DOHH2 (cell line): ENCODE data around the gene RPTOR.

Source experiments
- H3F3A ChIP-seq: fragments of 200-600 bp; sonication (generic), shearing (Covaris generic); 2 replicates; pipeline ENCODE4 v1.6.0; 2016; ENCODE audit warnings: antibody characterized with exemption, mild to moderate bottlenecking; ENCODE audit not compliant: control insufficient read depth, insufficient read depth
- H3K27ac ChIP-seq: fragments of 200-600 bp; sonication (generic); 2 replicates; pipeline ENCODE4 v1.5.1; 2014; ENCODE audit warnings: low read depth, mild to moderate bottlenecking, low read length, moderate library complexity
- H3K27me3 ChIP-seq: fragments of 200-600 bp; sonication (generic); 2 replicates; pipeline ENCODE4 v1.6.1; 2014; ENCODE audit warnings: mild to moderate bottlenecking, low read length, mixed read lengths; ENCODE audit not compliant: control insufficient read depth
- H3K36me3 ChIP-seq: fragments of 200-600 bp; sonication (generic); 2 replicates; pipeline ENCODE4 v1.6.1; 2014; ENCODE audit warnings: mild to moderate bottlenecking, low read length, moderate library complexity, mixed read lengths; ENCODE audit not compliant: control insufficient read depth
- H3K4me1 ChIP-seq: fragments of 200-600 bp; sonication (generic); 2 replicates; pipeline ENCODE4 v1.6.1; 2014; ENCODE audit warnings: mild to moderate bottlenecking, low read length, mixed read lengths; ENCODE audit not compliant: control insufficient read depth
- H3K4me2 ChIP-seq: fragments of 200-600 bp; sonication (generic); 2 replicates; pipeline ENCODE4 v1.6.0; 2014; ENCODE audit warnings: mild to moderate bottlenecking, low read length, moderate library complexity
- H3K4me3 ChIP-seq: fragments of 200-600 bp; sonication (generic); 2 replicates; pipeline ENCODE4 v1.5.1; 2014; ENCODE audit warnings: mild to moderate bottlenecking, low read length, mixed read lengths
- H3K79me2 ChIP-seq: fragments of 200-600 bp; sonication (generic); 2 replicates; pipeline ENCODE4 v1.6.1; 2014; ENCODE audit warnings: mild to moderate bottlenecking, low read length, mixed read lengths; ENCODE audit not compliant: control insufficient read depth
- H3K9me2 ChIP-seq: fragments of 200-600 bp; sonication (generic); replicated peaks from 2 replicates; pipeline ENCODE4 v1.6.1; 2014; ENCODE audit warnings: mild to moderate bottlenecking, low read length, mixed read lengths; ENCODE audit not compliant: control insufficient read depth
- H3K9me3 ChIP-seq: fragments of 200-600 bp; sonication (generic); 2 replicates; pipeline ENCODE4 v1.6.1; 2014; ENCODE audit warnings: antibody characterized with exemption, low read length, mixed read lengths; ENCODE audit not compliant: control insufficient read depth, insufficient read depth
- H4K20me1 ChIP-seq: fragments of 200-600 bp; sonication (generic); 2 replicates; pipeline ENCODE4 v1.6.0; 2014; ENCODE audit warnings: low read depth, mild to moderate bottlenecking, antibody characterized with exemption, low read length, moderate library complexity; ENCODE audit not compliant: control insufficient read depth, insufficient read depth
- CTCF ChIP-seq: fragments of 200-600 bp; sonication (generic); IDR thresholded peaks from one replicate; pipeline ENCODE4 v1.5.1; 2014; ENCODE audit warnings: antibody characterized with exemption, mild to moderate bottlenecking, low read depth, low read length; ENCODE audit not compliant: poor library complexity, severe bottlenecking
- EZH2phosphoT487 ChIP-seq: fragments of 200-600 bp; sonication (generic); IDR thresholded peaks from 2 replicates; pipeline ENCODE4 v1.6.1; 2017; ENCODE audit warnings: borderline replicate concordance, mild to moderate bottlenecking, antibody characterized with exemption, low read length, moderate library complexity, mixed read lengths

Gene RPTOR

GRCh38 chr17:80650331-80650672 lies 105.7 kb downstream of the RPTOR start:
- H3K4me2 ChIP-seq: no peak overlapping the region
- no peak overlapping the region for H3K4me3 ChIP-seq
- peaks cover 3% of the 10 kb centered on the region; the same call in 1 of the 2 replicates for H3K36me3 ChIP-seq
- no peaks in the 10 kb centered on the region for H3F3A ChIP-seq
- peaks cover 90% of the 10 kb centered on the region for H3K79me2 ChIP-seq
- TF ChIP-seq EZH2phosphoT487 (no peak), CTCF (no peak)
- H3K27me3 ChIP-seq: no peaks in the 10 kb centered on the region
- no peaks in the 10 kb centered on the region for H4K20me1 ChIP-seq
- no peaks in the 10 kb centered on the region for H3K9me2 ChIP-seq
- H3K9me3 ChIP-seq: peaks cover 11% of the 10 kb centered on the region; the same call in 1 of the 2 replicates
- H3K4me1 ChIP-seq: no peaks in the 10 kb centered on the region
- H3K27ac ChIP-seq: no peak overlapping the region

GRCh38 chr17:80650751-80651518 lies 106.3 kb downstream of the RPTOR start:
- Histone ChIP-seq H3K79me2 (peaks cover 90% of the 10 kb centered on the region), H3K27ac (no peak overlapping the region), H3K36me3 (peaks cover 3% of the 10 kb centered on the region; the same call in 1 of the 2 replicates), H3K27me3 (no peaks in the 10 kb centered on the region), H3K9me2 (no peaks in the 10 kb centered on the region), H3K4me2 (no peak overlapping the region), H3K4me3 (no peak overlapping the region), H3K4me1 (no peaks in the 10 kb centered on the region), H3F3A (no peaks in the 10 kb centered on the region), H3K9me3 (peaks cover 11% of the 10 kb centered on the region; the same call in 1 of the 2 replicates), H4K20me1 (no peaks in the 10 kb centered on the region)
- TF ChIP-seq EZH2phosphoT487 (no peak), CTCF (no peak)

GRCh38 chr17:80652756-80653330 lies 108.2 kb downstream of the RPTOR start:
- Histone ChIP-seq H3K4me1 (no peaks in the 10 kb centered on the region), H3K27me3 (no peaks in the 10 kb centered on the region), H3K9me3 (peaks cover 25% of the 10 kb centered on the region; the same call in 1 of the 2 replicates), H4K20me1 (no peaks in the 10 kb centered on the region), H3K27ac (no peak overlapping the region), H3K79me2 (peaks cover 90% of the 10 kb centered on the region), H3K4me2 (no peak overlapping the region), H3K4me3 (no peak overlapping the region), H3F3A (no peaks in the 10 kb centered on the region), H3K9me2 (no peaks in the 10 kb centered on the region), H3K36me3 (peaks cover 11% of the 10 kb centered on the region)
- TF ChIP-seq EZH2phosphoT487 (no peak), CTCF (no peak)
